Activated T-helper 1 cell treated with anti-CD3 and anti-CD28 coated beads, Interleukin-2, amount 50 U/mL, for 16 hours (primary cell): ENCODE results near the gene ST6GALNAC5.

Experiments used
- DNase-seq, 2 donors: peaks; one replicate each; pipeline ENCODE4 v3.0.0-alpha.2; 2020; ENCODE audit warnings: low read depth in 1 of 2, low spot score in 1 of 2

Gene ST6GALNAC5

GRCh38 chr1:77096496-77097255 is 229.4 kb downstream of the ST6GALNAC5 start:
- DNase-seq = no peak

GRCh38 chr1:77100875-77101274 is 233.6 kb downstream of the ST6GALNAC5 start:
- DNase-seq = no peak

GRCh38 chr1:77103486-77103885 is 236.2 kb downstream of the ST6GALNAC5 start:
- no peak for DNase-seq

GRCh38 chr1:77104672-77105071 is 237.4 kb downstream of the ST6GALNAC5 start:
- DNase-seq = no peak
